ENCODE results near the gene PLXDC2.
A peak's percentile ranks its signal among the peaks of the same experiment; 100 is the strongest.

Gene PLXDC2

GRCh38 chr10:19815731-19816410 is 361 bp upstream of the PLXDC2 start:
- DNase-seq (ENCODE audit: low spot score) = no peak

DNA sequence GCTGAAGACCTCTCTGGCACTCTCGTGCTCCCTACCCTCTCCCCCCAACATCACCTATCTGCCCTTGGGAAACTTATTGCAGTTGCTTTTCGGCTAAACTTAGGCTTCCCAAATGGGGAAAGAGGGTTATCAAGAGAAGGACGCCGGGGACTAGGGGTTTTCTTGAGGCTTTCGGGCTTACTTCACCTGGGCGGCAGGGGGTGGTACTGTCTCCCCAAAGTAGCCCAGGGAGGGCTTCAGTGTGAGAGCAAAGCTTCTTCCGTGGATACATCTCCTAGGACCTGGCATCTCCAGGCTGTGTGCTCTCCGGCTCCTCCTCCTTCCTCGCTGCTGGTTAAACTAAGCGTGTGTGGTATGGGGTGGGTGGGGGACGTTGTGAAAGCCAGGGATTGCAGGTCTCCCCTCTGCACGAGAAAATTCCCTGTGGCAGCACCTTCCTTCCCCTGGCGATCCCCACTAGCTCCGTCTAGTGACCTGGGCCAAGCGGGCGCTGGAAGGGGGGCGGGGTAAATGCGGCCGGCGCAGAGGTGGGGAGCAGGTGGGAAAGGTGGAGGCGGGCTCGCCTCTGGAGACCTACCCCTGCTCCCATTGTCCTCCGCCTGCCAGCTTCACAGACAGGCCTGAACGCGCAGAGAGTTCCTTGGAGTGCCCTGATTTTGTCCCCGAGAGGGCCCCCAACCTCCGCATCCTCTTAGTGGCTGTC is 1.1 kb downstream of the PLXDC2 start:
- DNase-seq (ENCODE audit: low spot score) = no peak

- DNase-seq (ENCODE audit: low spot score) = no peak
These were observed 2.6 kb downstream of the PLXDC2 start for GRCh38 chr10:19818876-19819275.

DNA sequence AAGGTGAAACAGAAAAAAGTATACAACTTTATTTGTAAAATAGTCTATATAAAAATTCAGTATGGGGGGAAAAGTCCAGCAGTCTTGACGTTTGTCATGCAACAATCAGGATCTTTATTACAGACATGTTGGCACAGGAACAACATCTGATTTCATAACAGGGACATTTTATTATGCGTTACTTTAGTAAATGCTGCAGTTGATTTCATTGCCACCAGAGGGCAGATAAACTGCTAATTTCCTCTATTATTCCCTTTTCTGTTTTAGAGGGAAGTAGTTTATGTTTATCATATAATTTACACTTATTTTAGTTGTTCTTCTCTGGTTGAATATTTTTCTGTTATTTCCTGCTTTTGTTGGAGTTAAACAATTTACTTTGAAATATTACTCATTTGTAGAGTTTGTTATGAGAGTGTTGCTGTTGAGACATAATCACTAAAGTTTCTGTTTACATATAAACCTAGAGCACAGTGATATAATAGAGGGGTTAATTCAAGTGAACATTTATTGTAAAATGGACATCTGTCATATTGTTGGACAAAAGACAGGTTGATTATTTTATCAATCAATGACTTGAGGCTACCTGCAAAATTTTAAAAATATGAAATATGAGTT is 3.3 kb downstream of the PLXDC2 start:
- DNase-seq (ENCODE audit: low spot score) = peak; percentile 5

- no peak for DNase-seq (ENCODE audit: low spot score)
These were observed 8.4 kb downstream of the PLXDC2 start for GRCh38 chr10:19824381-19825342.

DNA sequence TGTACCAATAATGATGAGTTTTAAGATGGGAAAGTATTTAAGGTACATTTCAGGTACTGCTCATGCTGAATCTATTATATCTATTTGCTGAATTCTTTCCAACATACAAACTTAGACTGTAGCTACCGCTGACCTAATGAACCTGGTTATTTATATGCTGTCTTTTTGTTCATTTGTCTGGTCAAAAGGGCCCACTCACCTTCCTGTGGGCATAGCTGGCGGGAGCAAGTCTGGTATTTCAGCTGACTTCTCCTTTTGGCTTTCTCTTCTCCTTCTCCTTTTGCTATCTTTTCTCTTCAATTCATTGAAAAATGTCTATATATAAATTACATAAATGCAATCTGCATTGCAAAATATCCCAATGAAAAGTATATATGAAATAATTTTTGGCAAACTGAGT is 9.5 kb downstream of the PLXDC2 start:
- DNase-seq (ENCODE audit: low spot score) = no peak

DNA sequence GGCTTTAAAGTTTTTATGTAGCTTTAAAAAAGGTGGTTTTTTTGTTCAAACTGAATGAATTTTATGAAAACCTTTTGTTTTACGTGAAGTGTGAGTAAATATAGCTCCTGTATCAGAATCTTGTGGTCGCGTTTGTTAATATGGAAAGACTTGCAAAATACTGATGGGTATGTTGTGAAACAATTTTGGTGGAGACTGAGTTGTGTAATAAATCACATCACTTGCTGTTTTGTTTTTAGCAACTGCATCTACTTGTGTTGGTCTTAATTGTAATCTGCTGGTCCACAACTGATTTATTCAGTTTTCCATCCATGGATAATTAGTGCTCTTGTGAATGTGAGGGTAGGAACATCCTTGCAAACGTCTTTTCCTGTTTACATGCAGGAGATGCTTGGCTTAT is 10.5 kb downstream of the PLXDC2 start:
- DNase-seq (ENCODE audit: low spot score) = no peak

GRCh38 chr10:19828278-19829049 is 12.2 kb downstream of the PLXDC2 start:
- no peak for DNase-seq (ENCODE audit: low spot score)

- DNase-seq (ENCODE audit: low spot score) = no peak
These were observed 16.5 kb downstream of the PLXDC2 start for GRCh38 chr10:19832699-19833098.

DNA sequence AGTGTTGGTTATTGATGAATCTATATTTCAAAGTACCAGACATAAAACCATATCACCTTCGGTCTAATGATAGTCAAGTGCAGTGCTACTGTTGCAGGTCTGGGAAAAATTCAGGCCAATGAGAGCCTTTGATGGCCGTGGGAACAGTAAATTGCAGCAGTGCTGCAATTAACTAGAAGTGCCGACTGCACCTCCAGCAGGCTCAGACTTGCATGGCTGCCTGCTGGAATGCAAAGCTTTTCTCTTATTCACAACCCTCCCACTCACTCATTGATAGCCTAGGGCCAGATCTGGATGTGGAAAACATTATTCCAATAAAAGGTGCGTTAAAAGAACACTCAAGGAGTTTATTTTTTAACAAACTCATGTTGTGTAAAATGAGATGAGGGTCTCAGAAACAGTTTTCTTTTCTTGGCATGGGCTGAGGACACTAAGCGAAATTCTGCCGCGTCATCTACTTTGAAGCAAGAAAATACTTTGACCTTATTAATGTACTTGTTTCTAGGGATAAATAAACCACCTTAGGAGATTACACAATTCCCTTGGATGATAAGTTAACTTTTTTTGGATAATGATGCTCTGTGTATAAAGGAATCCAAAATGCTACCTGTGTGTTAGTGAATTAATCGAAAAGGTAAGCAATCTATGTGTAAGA is 17.1 kb downstream of the PLXDC2 start:
- no peak for DNase-seq (ENCODE audit: low spot score)

DNA sequence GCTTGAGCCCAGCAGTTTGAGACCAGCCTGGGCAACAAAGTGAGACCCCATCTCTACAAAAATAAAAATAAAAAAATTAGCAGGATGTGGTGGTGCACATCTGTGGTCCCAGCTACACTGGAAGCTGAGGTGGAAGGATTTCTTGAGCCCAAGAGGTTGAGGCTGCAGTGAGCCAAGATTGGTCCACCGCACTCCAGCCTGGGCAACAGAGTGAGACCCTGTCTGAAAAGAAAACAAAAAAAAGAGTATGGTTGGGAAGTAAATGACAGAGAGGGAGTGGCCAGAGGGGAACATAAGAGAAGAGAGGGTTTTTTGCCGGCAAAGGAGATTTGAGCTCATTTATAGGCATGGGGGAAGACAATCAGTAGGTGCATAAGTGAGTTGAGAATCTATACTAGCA is 19.7 kb downstream of the PLXDC2 start:
- no peak for DNase-seq (ENCODE audit: low spot score)

- DNase-seq (ENCODE audit: low spot score) = no peak
These were observed 22.9 kb downstream of the PLXDC2 start for GRCh38 chr10:19839090-19839489.

- no peak for DNase-seq (ENCODE audit: low spot score)
These were observed 23.3 kb downstream of the PLXDC2 start for GRCh38 chr10:19839552-19839951.

DNA sequence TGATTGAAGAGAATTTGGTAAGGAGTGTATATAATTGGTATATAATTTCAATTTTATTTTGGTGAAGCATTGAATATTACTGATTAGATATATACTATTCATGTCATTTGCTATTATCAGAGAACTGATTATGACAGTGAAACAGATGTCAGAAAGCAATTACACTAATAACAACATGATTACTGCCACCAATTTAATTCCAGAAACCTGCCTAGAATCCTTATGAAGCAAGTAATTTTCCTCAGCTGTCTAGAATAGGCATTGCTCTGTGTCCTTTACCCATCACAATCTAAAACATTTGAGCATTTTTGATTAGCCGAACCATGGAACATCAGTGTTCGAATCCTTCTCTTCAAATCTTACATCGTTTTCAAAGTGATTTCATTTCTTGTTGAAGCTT is 24.5 kb downstream of the PLXDC2 start:
- DNase-seq (ENCODE audit: low spot score) = no peak

DNA sequence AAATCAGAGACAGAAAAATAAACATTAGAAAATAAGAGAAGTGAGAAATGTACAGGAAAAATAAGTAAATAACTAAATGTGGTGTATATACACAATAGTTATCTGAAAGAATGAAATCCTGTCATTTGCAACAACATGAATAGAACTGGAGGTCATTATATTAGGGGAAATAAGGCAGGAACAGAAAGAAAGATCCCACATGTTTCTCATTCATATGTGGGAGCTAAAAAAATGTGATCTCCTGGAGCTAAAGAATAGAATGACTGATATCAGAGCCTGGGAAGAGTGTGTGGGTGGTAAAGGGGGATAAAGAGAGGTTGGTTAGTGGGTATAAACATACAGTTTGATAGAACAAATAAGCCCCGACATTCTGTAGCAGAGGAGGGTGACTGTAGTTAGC is 27.3 kb downstream of the PLXDC2 start:
- DNase-seq (ENCODE audit: low spot score) = no peak

DNA sequence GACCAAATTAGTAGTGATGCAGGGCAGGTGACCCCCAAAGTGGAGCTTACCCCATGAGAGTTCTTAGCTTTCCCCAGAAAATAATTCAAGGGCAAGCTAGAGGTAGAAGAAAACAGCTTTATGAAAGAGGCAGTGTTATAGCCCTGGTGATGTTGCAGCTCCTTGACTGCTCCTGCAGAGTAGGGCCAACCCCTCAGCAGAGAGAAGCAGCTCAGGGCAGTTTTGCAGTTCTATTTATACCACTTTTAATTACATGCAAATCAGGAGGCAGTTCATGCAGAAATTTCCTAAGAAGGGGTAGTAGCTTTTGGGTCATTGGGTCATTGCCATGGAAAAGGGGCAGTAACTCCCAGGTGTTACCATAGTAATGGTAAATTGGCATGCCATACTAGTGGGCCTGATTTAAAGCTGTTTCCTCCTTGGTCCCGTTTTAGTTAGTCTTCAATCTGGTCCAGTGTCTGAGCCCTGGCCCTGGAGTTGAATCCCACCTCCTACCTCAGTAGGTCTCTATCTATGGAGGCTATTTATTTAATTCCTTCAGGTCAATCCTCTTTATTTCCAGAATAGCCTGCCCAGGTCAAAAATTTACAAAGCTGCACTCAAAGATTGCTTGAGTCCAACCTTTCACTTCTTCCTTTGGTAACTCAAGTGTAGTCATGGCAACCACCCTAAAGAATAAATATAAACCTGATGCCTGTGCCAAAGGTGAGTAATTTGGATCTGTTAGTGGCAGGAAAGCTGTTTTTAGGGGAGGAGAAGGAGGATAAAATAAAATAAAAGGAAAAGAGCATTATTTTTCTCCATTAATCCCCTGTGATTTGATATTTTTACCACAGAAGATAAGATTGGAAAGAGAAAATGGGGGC is 29.5 kb downstream of the PLXDC2 start:
- DNase-seq (ENCODE audit: low spot score) = no peak

DNA sequence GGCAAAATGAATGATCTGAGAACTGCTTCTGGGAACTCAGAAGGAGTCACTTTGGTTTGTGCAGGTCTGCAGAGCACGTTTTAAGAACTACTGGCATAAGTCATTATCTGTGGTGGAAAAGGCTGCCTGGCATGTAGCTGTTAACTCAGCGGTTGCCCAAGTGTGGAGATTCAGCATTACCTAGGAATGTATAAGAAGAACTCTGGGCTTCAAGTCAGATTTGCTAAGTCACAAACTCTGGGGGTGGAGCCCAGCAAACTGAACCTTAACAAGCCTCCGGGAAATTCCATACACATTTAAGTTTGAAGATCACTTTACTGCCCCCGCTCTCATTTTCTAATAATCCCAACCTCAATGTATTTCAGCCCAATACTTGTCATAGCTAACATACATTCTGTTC is 31.1 kb downstream of the PLXDC2 start:
- DNase-seq (ENCODE audit: low spot score) = no peak

- no peak for DNase-seq (ENCODE audit: low spot score)
These were observed 32.2 kb downstream of the PLXDC2 start for GRCh38 chr10:19848226-19848985.

DNA sequence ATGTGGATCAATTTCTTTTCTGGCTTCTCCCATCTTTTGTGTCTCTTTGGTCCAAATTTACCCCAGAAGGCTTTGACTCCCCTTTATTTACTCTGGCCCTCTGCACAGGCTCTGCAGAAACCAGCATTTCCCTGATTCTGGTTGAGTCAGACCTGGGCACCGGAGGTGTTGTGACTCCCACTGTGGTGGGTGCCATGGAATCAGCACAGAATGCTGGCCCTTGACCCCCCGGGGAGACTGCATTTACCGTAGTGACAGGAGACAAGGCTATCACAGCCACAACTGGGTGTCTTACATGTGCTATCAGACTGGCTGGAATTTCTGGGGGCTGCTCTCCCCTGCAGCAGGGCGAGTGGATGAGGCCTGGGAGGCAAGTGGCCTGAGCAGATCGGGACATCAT is 37.6 kb downstream of the PLXDC2 start:
- no peak for DNase-seq (ENCODE audit: low spot score)
